HG03571 (cell line): ENCODE results near the gene VASN.

Experiments used
- ATAC-seq: cut with Tn5 transposase; IDR thresholded peaks from one replicate; pipeline ENCODE4 v1.9.1; 2021; ENCODE audit not compliant: unreplicated experiment

Gene VASN

DNA sequence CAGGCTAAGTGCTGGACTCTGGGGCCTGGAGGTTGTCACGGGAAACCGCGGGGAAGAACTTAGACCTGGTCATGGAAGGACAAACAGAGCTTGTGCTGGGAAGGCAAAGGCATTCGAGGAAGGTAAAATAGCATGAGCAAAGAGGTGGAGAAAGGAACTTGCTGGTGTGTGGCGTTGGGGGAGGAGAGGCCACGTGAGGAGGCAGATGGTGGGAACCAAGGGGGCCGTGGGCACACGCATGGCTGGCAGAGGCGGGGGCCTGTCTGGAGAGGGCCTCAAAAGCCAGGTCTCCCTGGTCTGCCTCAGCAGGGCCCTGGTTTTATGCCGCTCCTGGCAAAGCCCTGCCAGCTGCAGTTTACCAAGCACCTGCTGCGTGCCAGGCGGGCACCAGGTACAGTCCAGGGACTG lies 29.4 kb downstream of the VASN start:
- ATAC-seq: no peak

DNA sequence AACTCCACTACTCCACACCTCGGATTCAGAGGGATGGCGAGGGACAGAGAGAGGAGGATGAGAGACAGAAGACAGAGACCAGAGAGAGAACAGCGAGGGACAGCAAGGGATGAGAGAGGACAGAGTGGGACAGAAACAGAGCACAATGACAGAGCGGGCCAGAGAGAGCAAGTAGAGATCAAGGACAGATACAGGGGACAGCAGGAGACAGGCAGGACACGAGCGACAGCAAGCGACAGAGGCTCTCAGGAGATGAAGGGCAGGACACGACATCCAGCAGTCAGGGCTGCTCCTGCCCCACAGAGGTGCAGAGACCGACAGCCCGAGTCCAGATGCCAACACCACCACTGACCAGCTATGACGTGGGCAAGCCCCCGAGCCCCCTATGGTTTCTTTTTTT lies 29.9 kb downstream of the VASN start:
- ATAC-seq: no peak

GRCh38 chr16:4402439-4403132 lies 30.9 kb downstream of the VASN start:
- ATAC-seq: no peak

- no peak for ATAC-seq
Observed at GRCh38 chr16:4403133-4403949, 31.7 kb downstream of the VASN start.

- no peak for ATAC-seq
Observed at GRCh38 chr16:4404247-4404966, 32.8 kb downstream of the VASN start.

DNA sequence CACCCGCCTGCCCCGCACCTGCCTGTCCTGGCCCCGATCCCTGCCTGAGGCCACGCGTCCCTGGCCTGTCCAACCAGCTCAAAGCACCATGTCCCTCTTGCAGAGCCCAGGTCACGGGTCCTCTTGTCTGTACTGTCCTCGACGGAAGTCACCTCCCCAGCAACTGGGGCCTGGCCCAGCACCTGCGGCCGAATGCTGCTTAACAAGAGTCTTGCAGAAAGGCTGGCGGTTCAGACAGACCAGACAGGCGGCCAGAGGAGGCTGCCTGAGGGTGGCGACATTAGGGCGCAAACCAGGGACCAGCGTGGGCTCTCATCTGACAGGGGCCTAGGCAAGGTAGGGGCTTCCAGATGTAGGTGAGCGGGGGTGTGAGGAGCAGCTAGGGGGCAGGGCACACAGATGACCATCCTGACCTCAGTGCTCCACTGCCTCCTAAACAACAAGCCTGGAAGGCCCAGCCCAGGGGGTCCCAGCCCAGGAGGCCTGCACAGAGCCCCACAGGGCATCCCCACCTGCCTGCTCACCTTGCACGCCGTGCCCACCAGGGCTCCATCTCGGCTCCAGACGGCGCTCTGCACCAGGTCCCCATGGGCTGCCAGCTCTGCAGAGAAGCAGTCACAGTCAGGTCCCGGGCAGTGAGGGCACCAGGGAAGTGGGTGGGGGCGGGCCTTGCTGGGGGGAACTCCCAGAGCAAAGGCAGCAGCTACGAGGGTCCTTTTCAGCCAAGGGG lies 33.5 kb downstream of the VASN start:
- ATAC-seq: no peak

DNA sequence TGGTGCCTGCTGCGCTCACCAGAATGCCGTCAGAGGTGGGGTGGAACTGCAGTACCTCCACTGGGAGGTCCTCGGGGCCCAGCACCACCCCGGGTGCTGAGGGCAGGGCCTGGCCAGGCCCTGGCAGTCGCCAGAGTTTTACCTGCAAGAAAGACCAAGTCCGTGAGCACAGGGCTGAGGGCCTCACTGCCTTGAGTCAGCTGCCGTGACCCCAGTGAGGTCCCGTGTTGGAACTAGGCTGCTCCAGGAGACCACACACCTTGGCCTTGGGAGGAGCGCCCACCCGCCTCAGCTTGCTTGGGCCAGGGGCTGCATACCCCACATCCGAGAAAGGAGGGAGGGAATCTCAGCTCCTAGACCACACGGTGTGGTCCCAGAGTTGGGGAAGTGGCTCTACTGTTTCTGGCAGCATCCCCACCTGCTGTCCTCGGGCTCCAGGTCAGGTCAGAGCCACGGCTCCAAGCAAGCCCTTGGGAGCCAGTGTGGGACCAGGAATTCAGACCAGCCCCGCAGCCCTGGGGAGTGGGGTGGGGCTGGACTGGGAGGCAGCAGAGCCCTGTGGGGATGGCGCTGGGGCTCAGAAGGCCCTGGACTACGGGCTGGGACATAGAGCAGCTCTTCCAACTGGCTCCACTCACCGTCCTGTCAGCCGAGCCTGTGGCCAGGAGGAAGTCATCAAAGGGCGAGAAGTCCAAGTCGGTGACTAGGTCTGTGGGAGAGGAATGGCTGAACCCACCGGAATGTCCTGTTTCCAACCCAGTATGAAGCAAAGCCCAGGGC lies 36.1 kb downstream of the VASN start:
- no peak for ATAC-seq

GRCh38 chr16:4408323-4408690 lies 36.7 kb downstream of the VASN start:
- ATAC-seq: no peak

DNA sequence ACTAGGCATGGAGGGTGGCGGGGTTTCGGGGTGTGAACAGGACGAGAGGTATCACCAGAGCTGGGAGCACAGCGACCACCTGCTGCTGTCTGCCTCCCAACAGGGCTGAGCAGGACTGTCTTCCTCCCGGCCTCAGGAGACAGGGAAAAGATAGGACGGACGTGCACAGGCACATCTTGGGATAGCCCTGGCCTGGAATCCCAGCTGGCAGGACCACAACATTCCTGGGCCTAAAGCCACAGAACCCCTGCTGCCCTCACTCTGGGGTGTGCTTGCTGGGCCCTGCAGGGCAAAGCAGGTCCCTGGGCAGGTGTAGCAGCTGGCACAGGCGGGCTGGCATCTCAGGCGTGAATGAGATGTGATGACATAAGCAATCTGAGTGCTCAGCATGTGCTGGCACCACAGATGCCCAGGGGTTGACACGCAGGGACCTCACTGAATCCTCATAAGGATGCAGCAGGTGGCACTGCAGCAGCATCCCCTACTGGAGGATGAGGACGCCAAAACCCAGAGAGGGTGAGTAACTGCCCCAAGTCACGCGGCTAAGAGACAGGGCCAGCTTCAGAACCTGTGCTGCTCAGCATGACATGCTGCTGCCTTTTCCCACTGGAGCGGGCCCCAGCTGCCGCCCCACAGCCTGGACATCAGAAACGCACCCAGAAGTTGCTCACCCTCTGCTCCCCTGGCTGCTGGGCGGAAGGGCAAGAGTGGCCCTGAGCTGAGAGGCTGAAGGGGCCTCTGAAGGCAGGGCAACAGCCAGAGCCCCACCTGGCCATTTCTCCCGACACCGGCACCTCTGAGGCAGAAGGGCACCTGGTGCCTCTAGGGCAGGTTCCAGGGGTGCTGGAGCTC lies 37.7 kb downstream of the VASN start:
- no peak for ATAC-seq

DNA sequence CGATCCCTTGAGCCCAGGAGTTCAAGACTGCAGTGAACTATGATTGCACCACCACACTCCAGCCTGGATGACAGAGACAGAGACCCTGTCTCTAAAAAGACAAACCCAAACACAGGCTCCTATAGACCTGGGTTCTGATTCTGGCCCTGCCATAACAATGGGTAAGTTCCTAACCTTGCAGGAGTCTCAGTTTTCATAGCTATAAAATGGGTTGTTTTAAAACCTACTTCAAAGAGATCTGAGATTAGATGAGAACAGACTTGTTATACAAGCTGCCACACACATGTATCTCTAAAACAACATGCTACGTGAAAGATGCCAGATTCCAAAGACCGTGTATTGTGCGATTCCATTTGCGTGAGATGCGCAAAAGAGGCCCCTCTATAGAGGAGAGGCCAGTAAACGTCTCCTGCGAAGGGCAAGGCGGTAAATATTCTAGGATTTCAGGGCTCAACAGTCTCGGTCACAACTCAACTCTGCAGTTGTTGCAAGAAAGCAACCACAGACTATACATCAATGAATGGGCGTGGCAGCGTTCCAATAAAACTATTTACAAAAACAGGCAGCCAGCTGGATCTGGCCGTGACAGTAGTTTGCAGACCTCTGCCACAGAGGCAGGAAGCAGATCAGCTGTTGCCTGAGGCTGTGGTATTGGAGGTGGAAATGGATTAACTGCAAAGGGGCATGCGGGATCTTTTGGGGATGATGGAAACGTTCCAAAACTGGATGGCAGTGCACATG lies 38.9 kb downstream of the VASN start:
- no peak for ATAC-seq

GRCh38 chr16:4411684-4412083 lies 40.0 kb downstream of the VASN start:
- no peak for ATAC-seq

- no peak for ATAC-seq
Observed at GRCh38 chr16:4412159-4412558, 40.5 kb downstream of the VASN start.

GRCh38 chr16:4412854-4413253 lies 41.2 kb downstream of the VASN start:
- no peak for ATAC-seq

DNA sequence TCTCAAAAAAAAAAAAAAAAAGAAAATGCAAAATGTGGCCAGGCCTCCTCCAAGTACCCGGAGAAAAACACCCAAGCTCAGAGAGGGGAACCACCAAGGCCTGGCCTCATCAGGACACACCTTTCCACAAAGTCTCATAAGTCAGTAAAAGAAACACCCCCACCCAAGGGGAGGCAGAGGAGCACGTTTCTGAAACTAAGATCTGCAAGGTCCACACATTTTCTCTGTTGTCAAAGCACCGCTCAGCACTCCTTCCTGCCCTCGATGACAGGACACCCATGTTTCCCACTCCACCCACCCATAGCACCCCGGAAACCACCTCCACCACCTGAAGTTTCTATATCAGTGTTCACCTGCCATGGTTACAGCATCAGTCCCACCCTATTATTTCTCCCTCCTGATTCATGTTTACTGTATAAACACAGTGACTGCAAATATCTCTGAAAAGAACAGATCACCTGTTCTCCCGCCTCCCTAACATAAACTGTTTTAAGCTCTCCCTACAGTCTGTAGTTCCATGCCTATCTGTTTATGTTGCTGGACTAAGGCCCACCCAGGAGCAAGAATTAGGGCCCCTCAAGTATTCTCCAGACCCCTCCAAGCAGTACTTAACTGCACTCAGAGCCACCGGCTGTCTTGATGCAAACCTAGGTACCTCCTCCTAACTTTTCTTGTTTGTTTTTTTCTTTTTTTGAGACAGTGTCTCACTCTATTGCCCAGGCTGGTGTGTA lies 42.7 kb downstream of the VASN start:
- peak; percentile 62 for ATAC-seq

GRCh38 chr16:4415538-4416199 lies 44.0 kb downstream of the VASN start:
- no peak for ATAC-seq

- ATAC-seq: peak; percentile 50
Observed at GRCh38 chr16:4416200-4417032, 44.8 kb downstream of the VASN start, which contains the start of gene CORO7. CORO7 (minus strand) TSS chr16:4416596; CDS start chr16:4416518, 78 bp downstream.
